ENCODE measurements around the gene LRIG1.

DNA sequence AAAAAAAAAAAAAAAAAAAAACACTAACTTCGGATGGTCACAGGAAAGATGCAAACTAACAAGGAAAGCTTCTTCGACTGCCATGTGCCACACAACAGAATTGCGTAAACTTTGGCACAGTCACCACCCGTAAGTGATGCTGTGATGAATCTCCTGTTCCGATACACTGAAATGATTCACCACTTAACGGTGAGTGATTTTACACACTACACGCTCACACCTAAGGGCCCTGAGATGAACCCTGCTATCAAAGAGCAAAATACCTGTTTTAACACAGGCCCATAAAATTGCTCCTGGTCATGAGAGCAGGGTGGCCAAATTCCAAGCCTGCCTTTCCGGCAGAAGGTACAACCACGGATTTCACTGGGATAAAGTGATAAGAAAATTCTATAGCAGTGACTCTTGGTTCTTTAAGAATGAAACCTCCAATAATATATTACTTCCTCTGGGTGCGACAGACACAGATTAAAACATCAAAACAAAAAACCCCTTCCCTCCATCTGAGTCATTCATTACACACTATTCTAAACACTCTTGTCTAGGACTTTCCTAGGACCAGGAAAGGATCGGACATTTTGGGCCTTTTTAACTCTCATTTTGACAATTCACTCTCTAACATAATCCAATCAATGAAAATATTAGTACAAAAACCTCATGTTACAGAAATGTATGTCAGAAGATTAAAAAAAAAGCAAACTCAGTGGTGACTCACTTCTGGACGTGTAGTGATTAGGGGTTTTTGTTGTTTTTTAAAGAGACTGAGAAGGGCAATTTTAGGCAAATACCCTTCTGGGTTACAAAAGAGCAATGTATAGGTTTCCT, 28.3 kb downstream of the LRIG1 start:
- TF ChIP-seq MAZ (CRISPR knock-in tag; conservative IDR thresholded peaks at IDR 0.05 in 1 of 2, IDR thresholded peaks at IDR 0.05 in 1 of 2), result no peak
- TF ChIP-seq ZNF239 (CRISPR knock-in tag; IDR thresholded peaks at IDR 0.05), result no peak
- no peak for TF ChIP-seq BCOR (IDR thresholded peaks at IDR 0.05)
- no peak for TF ChIP-seq POLR2A (conservative IDR thresholded peaks at IDR 0.05)
